SK-N-SH (cell line): ENCODE measurements around the gene SFRP5. TPM values are rescaled to one million over a fixed set of nuclear protein-coding genes. Genes with fewer than 3 reads are reported as not detected.

Experiments used
- CTCF ChIA-PET: fragments of 300-600, 350-600 bp; formaldehyde crosslinking; extraction: SDS; loops from one replicate; lab custom pipeline; 2021; lab: Yijun Ruan, JAX
- POLR2A ChIA-PET: fragments of 350-600 bp; sonication (Branson Sonifier 250); formaldehyde crosslinking; extraction: SDS; loops from one replicate; lab custom pipeline; 2020; ENCODE audit warnings: antibody characterized with exemption, inconsistent platforms; lab: Yijun Ruan, JAX
- DNase-seq: peaks from one replicate; pipeline ENCODE4 v3.0.0; 2012
- H2AFZ ChIP-seq: fragments of 200-600 bp; sonication (generic); 2 replicates; pipeline ENCODE4 v1.8.1; 2016; ENCODE audit warnings: antibody characterized with exemption, mild to moderate bottlenecking, low read depth
- H3F3A ChIP-seq: fragments of 200-600 bp; sonication (generic); replicated peaks from 2 replicates; pipeline ENCODE3; 2016; ENCODE audit warnings: antibody characterized with exemption, mild to moderate bottlenecking; ENCODE audit not compliant: insufficient read depth
- H3K27ac ChIP-seq, 2 experiments: fragments of 200-500 bp in 1 of 2; fragments of 200-600 bp in 1 of 2; sonication (Bioruptor generic) in 1 of 2; sonication (generic), shearing (Covaris generic) in 1 of 2; 2 replicates each; pipeline versions ENCODE4 v1.5.1 to v1.6.1; 2014 to 2016; ENCODE audit warnings: low read depth in 2 of 2, inconsistent platforms in 1 of 2, low read length in 1 of 2, mild to moderate bottlenecking in 1 of 2, mixed read lengths in 1 of 2
- H3K27me3 ChIP-seq: fragments of 200-600 bp; sonication (generic), shearing (Covaris generic); 2 replicates; pipeline ENCODE4 v1.6.1; 2016; ENCODE audit warnings: mixed run types; ENCODE audit not compliant: insufficient read depth
- H3K36me3 ChIP-seq, 2 experiments: fragments of 200-500 bp in 1 of 2; fragments of 200-600 bp in 1 of 2; sonication (Bioruptor generic) in 1 of 2; sonication (generic) in 1 of 2; replicated peaks in 1 of 2; 2 replicates each; pipeline versions ENCODE3 to v1.5.1; 2014 to 2016; ENCODE audit warnings: low read length in 1 of 2, mild to moderate bottlenecking in 1 of 2; ENCODE audit not compliant: insufficient read depth in 2 of 2, control insufficient read depth in 1 of 2
- H3K4me1 ChIP-seq, 2 experiments: fragments of 200-500 bp in 1 of 2; fragments of 200-600 bp in 1 of 2; sonication (Bioruptor generic) in 1 of 2; sonication (generic), shearing (Covaris generic) in 1 of 2; 2 replicates each; pipeline versions ENCODE4 v1.5.1 to v1.6.1; 2014 to 2016; ENCODE audit warnings: low read depth in 1 of 2, low read length in 1 of 2, mixed run types in 1 of 2; ENCODE audit not compliant: insufficient read depth in 2 of 2, control insufficient read depth in 1 of 2
- H3K4me2 ChIP-seq: fragments of 200-600 bp; sonication (generic), shearing (Covaris generic); 2 replicates; pipeline ENCODE4 v1.6.1; 2017; ENCODE audit warnings: mixed run types
- H3K4me3 ChIP-seq, 2 experiments: fragments of 200-500 bp in 1 of 2; fragments of 200-600 bp in 1 of 2; sonication (Bioruptor generic) in 1 of 2; sonication (generic), shearing (Covaris generic) in 1 of 2; 2 replicates each; pipeline versions ENCODE4 v1.5.1 to v1.8.1; 2014 to 2016; ENCODE audit warnings: low read depth in 2 of 2, inconsistent platforms in 1 of 2, low read length in 1 of 2, mild to moderate bottlenecking in 1 of 2, mixed read lengths in 1 of 2, moderate library complexity in 1 of 2
- H3K79me2 ChIP-seq: fragments of 200-600 bp; sonication (generic); 2 replicates; pipeline ENCODE4 v1.8.1; 2017; ENCODE audit warnings: mild to moderate bottlenecking; ENCODE audit not compliant: insufficient read depth
- H3K9ac ChIP-seq: fragments of 200-600 bp; sonication (generic); 2 replicates; pipeline ENCODE4 v1.6.1; 2017; ENCODE audit warnings: mixed run types
- H3K9me2 ChIP-seq: fragments of 200-600 bp; sonication (generic); 2 replicates; pipeline ENCODE4 v1.6.1; 2017; ENCODE audit warnings: mixed run types
- H3K9me3 ChIP-seq: fragments of 200-600 bp; sonication (generic); 2 replicates; pipeline ENCODE4 v1.6.1; 2017; ENCODE audit warnings: mixed run types, mild to moderate bottlenecking, moderate library complexity
- H4K20me1 ChIP-seq: fragments of 200-600 bp; sonication (generic); 2 replicates; pipeline ENCODE4 v1.6.1; 2017; ENCODE audit warnings: mild to moderate bottlenecking, mixed run types; ENCODE audit not compliant: insufficient read depth
- ELF1 ChIP-seq: IDR thresholded peaks from 2 replicates; pipeline ENCODE4 v1.4.0; 2012
- EP300 ChIP-seq, 2 experiments: IDR thresholded peaks; 2 replicates each; pipeline versions ENCODE4 v1.4.0 to v1.6.1; 2012; ENCODE audit warnings: borderline replicate concordance in 1 of 2, low read depth in 1 of 2, low read length in 1 of 2
- EZH2phosphoT487 ChIP-seq: fragments of 200-600 bp; sonication (generic); IDR thresholded peaks from 2 replicates; pipeline ENCODE4 v1.6.1; 2017; ENCODE audit warnings: low read depth, mixed run types, mild to moderate bottlenecking, antibody characterized with exemption, moderate library complexity, borderline replicate concordance
- FOSL2 ChIP-seq: IDR thresholded peaks from 2 replicates; pipeline ENCODE4 v1.4.0; 2012; ENCODE audit warnings: low read depth, mild to moderate bottlenecking, moderate library complexity, borderline replicate concordance
- FOXM1 ChIP-seq: IDR thresholded peaks from 2 replicates; pipeline ENCODE4 v1.4.0; 2012; ENCODE audit warnings: low read depth, mild to moderate bottlenecking
- GABPA ChIP-seq: IDR thresholded peaks from 2 replicates; pipeline ENCODE4 v1.4.0; 2012; ENCODE audit warnings: low read depth, mild to moderate bottlenecking
- GATA2 ChIP-seq: sonication (generic); formaldehyde crosslinking; IDR thresholded peaks from 2 replicates; pipeline ENCODE4 v1.5.0; 2020; ENCODE audit warnings: mild to moderate bottlenecking, missing genetic modification reagents
- MEF2A ChIP-seq: IDR thresholded peaks from 2 replicates; pipeline ENCODE4 v1.4.0; 2012; ENCODE audit warnings: low read depth, borderline replicate concordance
- NFIC ChIP-seq: IDR thresholded peaks from 2 replicates; pipeline ENCODE4 v1.4.0; 2012; ENCODE audit warnings: borderline replicate concordance
- NRF1 ChIP-seq: IDR thresholded peaks from 2 replicates; pipeline ENCODE4 v1.6.1; 2012; ENCODE audit warnings: low read depth, mild to moderate bottlenecking, low read length
- POLR2AphosphoS5 ChIP-seq: IDR thresholded peaks from 2 replicates; pipeline ENCODE4 v1.6.1; 2012; ENCODE audit warnings: low read depth, low read length
- RAD21 ChIP-seq: IDR thresholded peaks from 2 replicates; pipeline ENCODE4 v1.6.1; 2012; ENCODE audit warnings: mild to moderate bottlenecking, low read length
- SMC3 ChIP-seq: IDR thresholded peaks from 2 replicates; pipeline ENCODE4 v1.6.1; 2012; ENCODE audit warnings: low read depth, low read length, improper control_type of control experiment
- TAF1 ChIP-seq: IDR thresholded peaks from 2 replicates; pipeline ENCODE4 v1.6.1; 2012; ENCODE audit warnings: low read depth, mild to moderate bottlenecking, low read length, moderate library complexity, borderline replicate concordance
- TEAD4 ChIP-seq: IDR thresholded peaks from 2 replicates; pipeline ENCODE4 v1.4.0; 2012; ENCODE audit warnings: mild to moderate bottlenecking, borderline replicate concordance; ENCODE audit not compliant: insufficient read depth
- WGBS: methylation state at CpG from one replicate; pipeline ENCODE4 v1.1.6; 2017; ENCODE audit warnings: low lambda C conversion rate; 5-methylcytosine and 5-hydroxymethylcytosine counted together
- polyA plus RNA-seq, 3 experiments: library from polyadenylated mRNA; depleted of rRNA; stranded (reverse); fragments of >200 nt; gene quantifications; 2 replicates each; pipeline ENCODE4 v1.2.3, GENCODE V29; 2012
- TF ChIP-seq, protein P1 (sequence below): IDR thresholded peaks from 2 replicates; pipeline ENCODE4; 2012
- TF ChIP-seq, protein P2 (sequence below): fragments of 150-350 bp; IDR thresholded peaks from 2 replicates; pipeline ENCODE4 v1.6.1; 2016; ENCODE audit warnings: mild to moderate bottlenecking, low read depth, low read length
- TF ChIP-seq, protein P3 (sequence below): IDR thresholded peaks from 2 replicates; pipeline ENCODE4 v1.6.1; 2012; ENCODE audit warnings: mild to moderate bottlenecking, low read depth, low read length, moderate library complexity
- TF ChIP-seq, protein P4 (sequence below): IDR thresholded peaks from 2 replicates; pipeline ENCODE4 v1.4.0; 2012; ENCODE audit warnings: low read depth
- TF ChIP-seq, protein P5 (sequence below): IDR thresholded peaks from 2 replicates; pipeline ENCODE4 v1.4.0; 2012; ENCODE audit warnings: low read depth, borderline replicate concordance
- TF ChIP-seq, protein P6 (sequence below): IDR thresholded peaks from 2 replicates; pipeline ENCODE4 v1.4.0; 2012; ENCODE audit warnings: low read depth, borderline replicate concordance

Gene SFRP5
- polyA plus RNA-seq, 1 of the 3 experiments (the other 2 are of a cell fraction): not detected

DNA sequence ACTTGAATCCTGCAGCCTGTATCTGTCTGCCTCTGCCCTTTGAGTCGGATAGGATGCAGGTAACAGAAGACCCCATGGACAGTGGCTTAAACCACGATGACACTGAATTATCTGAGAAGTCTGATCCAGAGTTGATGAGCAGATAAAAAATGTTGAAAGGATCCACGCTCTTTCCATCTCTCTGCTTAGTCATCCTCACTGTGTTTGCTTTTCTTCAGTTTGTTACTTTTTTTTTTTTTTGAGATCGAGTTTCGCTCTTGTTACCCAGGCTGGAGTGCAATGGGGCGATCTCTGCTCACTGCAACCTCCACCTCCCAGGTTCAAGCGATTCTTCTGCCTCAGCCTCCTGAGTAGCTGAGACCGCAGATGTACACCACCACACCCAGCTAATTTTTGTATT, 40.9 kb upstream of the SFRP5 start:
- Histone ChIP-seq H3K27ac (no peak overlapping the region), H3K4me2 (0 out of 2 replicates have a peak overlapping the region, but pooled peaks have one; percentile 7)

DNA sequence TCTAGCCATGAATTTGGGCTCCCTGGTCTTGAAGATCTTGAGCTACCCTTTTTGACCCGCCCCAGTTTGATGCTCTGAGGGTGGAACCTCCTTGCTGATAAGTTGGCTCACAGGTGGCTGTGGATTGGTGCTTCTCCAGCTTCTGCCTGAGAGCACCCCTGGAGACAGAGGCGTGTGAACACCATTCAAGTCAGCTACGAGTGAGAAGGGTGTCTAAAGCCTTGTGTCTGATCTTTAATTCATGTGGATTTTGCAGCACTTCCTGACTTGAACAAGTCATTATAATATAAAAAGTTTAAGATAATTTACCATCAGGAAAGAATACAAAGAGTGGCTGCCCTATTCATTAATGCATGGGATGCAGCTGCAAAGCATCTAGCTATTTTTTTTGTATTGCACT, 40.2 kb upstream of the SFRP5 start:
- Histone ChIP-seq H4K20me1 (no peaks in the 10 kb centered on the region; the same call in 1 of the 2 replicates), H3K9ac (no peak overlapping the region), H3F3A (no peaks in the 10 kb centered on the region), H3K4me3 (no peak overlapping the region), H3K4me2 (no peak overlapping the region), H3K27me3 (peaks cover 13% of the 10 kb centered on the region; the same call in 1 of the 2 replicates), H3K36me3 (no peaks in the 10 kb centered on the region), H3K79me2 (no peaks in the 10 kb centered on the region), H2AFZ (no peak overlapping the region), H3K27ac (no peak overlapping the region), H3K9me2 (no peaks in the 10 kb centered on the region), H3K4me1 (no peaks in the 10 kb centered on the region), H3K9me3 (no peaks in the 10 kb centered on the region)
- CTCF ChIA-PET: interaction anchor here (5.6 kb wide), 1 partner anchor 20 kb away, joined by 31 read pairs; no protein-coding TSS in a partner anchor
- DNase-seq: no peak
- 63% methylated on average over 3 of the region's 3 CpGs for WGBS
- POLR2A ChIA-PET: no interaction called here
- TF ChIP-seq ELF1: no peak
- TF ChIP-seq NFIC: no peak
- no peak for TF ChIP-seq EP300 (IDR thresholded peaks at IDR 0.05; ENCODE audit: borderline replicate concordance in 1 of 2, low read depth in 1 of 2, low read length in 1 of 2)
- no peak for TF ChIP-seq NRF1
- TF ChIP-seq, protein P1, sequence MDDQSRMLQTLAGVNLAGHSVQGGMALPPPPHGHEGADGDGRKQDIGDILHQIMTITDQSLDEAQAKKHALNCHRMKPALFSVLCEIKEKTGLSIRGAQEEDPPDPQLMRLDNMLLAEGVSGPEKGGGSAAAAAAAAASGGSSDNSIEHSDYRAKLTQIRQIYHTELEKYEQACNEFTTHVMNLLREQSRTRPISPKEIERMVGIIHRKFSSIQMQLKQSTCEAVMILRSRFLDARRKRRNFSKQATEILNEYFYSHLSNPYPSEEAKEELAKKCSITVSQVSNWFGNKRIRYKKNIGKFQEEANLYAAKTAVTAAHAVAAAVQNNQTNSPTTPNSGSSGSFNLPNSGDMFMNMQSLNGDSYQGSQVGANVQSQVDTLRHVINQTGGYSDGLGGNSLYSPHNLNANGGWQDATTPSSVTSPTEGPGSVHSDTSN: no peak
- TF ChIP-seq TEAD4: no peak
- TF ChIP-seq FOXM1: no peak
- TF ChIP-seq, protein P2, sequence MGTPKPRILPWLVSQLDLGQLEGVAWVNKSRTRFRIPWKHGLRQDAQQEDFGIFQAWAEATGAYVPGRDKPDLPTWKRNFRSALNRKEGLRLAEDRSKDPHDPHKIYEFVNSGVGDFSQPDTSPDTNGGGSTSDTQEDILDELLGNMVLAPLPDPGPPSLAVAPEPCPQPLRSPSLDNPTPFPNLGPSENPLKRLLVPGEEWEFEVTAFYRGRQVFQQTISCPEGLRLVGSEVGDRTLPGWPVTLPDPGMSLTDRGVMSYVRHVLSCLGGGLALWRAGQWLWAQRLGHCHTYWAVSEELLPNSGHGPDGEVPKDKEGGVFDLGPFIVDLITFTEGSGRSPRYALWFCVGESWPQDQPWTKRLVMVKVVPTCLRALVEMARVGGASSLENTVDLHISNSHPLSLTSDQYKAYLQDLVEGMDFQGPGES: no peak
- TF ChIP-seq, protein P3, sequence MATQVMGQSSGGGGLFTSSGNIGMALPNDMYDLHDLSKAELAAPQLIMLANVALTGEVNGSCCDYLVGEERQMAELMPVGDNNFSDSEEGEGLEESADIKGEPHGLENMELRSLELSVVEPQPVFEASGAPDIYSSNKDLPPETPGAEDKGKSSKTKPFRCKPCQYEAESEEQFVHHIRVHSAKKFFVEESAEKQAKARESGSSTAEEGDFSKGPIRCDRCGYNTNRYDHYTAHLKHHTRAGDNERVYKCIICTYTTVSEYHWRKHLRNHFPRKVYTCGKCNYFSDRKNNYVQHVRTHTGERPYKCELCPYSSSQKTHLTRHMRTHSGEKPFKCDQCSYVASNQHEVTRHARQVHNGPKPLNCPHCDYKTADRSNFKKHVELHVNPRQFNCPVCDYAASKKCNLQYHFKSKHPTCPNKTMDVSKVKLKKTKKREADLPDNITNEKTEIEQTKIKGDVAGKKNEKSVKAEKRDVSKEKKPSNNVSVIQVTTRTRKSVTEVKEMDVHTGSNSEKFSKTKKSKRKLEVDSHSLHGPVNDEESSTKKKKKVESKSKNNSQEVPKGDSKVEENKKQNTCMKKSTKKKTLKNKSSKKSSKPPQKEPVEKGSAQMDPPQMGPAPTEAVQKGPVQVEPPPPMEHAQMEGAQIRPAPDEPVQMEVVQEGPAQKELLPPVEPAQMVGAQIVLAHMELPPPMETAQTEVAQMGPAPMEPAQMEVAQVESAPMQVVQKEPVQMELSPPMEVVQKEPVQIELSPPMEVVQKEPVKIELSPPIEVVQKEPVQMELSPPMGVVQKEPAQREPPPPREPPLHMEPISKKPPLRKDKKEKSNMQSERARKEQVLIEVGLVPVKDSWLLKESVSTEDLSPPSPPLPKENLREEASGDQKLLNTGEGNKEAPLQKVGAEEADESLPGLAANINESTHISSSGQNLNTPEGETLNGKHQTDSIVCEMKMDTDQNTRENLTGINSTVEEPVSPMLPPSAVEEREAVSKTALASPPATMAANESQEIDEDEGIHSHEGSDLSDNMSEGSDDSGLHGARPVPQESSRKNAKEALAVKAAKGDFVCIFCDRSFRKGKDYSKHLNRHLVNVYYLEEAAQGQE: no peak
- TF ChIP-seq GABPA: no peak
- TF ChIP-seq SMC3: no peak

More for the DNA sequence above, 40.9 kb upstream of the SFRP5 start:
- Histone ChIP-seq H3K4me3 (no peak overlapping the region), H4K20me1 (no peaks in the 10 kb centered on the region; the same call in 1 of the 2 replicates), H3K9me2 (no peaks in the 10 kb centered on the region), H3K27me3 (peaks cover 13% of the 10 kb centered on the region; the same call in 1 of the 2 replicates), H2AFZ (no peak overlapping the region), H3K9ac (no peak overlapping the region), H3K4me1 (no peaks in the 10 kb centered on the region), H3K79me2 (no peaks in the 10 kb centered on the region), H3K36me3 (no peaks in the 10 kb centered on the region), H3F3A (no peaks in the 10 kb centered on the region), H3K9me3 (no peaks in the 10 kb centered on the region)
- ChIA-PET CTCF (interaction anchor here (5.6 kb wide), 1 partner anchor 21 kb away, joined by 31 read pairs; no protein-coding TSS in a partner anchor), POLR2A (no interaction called here)
- TF ChIP-seq, protein P4, sequence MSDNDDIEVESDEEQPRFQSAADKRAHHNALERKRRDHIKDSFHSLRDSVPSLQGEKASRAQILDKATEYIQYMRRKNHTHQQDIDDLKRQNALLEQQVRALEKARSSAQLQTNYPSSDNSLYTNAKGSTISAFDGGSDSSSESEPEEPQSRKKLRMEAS: no peak
- TF ChIP-seq TAF1 (no peak), MEF2A (no peak), EZH2phosphoT487 (no peak), FOSL2 (no peak), GATA2 (CRISPR knock-in tag) (no peak), POLR2AphosphoS5 (no peak), RAD21 (no peak)
- TF ChIP-seq, protein P5, sequence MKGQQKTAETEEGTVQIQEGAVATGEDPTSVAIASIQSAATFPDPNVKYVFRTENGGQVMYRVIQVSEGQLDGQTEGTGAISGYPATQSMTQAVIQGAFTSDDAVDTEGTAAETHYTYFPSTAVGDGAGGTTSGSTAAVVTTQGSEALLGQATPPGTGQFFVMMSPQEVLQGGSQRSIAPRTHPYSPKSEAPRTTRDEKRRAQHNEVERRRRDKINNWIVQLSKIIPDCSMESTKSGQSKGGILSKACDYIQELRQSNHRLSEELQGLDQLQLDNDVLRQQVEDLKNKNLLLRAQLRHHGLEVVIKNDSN: no peak
- TF ChIP-seq, protein P6, sequence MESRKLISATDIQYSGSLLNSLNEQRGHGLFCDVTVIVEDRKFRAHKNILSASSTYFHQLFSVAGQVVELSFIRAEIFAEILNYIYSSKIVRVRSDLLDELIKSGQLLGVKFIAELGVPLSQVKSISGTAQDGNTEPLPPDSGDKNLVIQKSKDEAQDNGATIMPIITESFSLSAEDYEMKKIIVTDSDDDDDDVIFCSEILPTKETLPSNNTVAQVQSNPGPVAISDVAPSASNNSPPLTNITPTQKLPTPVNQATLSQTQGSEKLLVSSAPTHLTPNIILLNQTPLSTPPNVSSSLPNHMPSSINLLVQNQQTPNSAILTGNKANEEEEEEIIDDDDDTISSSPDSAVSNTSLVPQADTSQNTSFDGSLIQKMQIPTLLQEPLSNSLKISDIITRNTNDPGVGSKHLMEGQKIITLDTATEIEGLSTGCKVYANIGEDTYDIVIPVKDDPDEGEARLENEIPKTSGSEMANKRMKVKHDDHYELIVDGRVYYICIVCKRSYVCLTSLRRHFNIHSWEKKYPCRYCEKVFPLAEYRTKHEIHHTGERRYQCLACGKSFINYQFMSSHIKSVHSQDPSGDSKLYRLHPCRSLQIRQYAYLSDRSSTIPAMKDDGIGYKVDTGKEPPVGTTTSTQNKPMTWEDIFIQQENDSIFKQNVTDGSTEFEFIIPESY: no peak
- WGBS: 47% methylated on average over 8 of the region's 8 CpGs
- no peak for DNase-seq
